Muscle layer of duodenum (tissue), 2 donors: ENCODE results near the gene SERPINB3.
"Not testable (repeated sequence)": the region's sequence is repeated elsewhere in the genome, so short reads cannot be mapped to it uniquely, and the experiment has no call there.

Experiments
- H3K27ac ChIP-seq: one replicate; pipeline ENCODE4 v1.7.0; 2013; ENCODE audit warnings: mild to moderate bottlenecking, low read length
- H3K27me3 ChIP-seq: one replicate; pipeline ENCODE4 v1.7.0; 2013; ENCODE audit warnings: low read depth, mild to moderate bottlenecking, control low read depth, low read length
- H3K36me3 ChIP-seq, 2 donors: one replicate each; pipeline ENCODE4 v1.7.0; 2013; ENCODE audit warnings: low read length in 2 of 2, control low read depth in 1 of 2, mild to moderate bottlenecking in 1 of 2; ENCODE audit not compliant: insufficient read depth in 2 of 2, control insufficient read depth in 1 of 2
- H3K4me1 ChIP-seq, 2 donors: one replicate each; pipeline ENCODE4 v1.7.0; 2013; ENCODE audit warnings: low read length in 2 of 2, mild to moderate bottlenecking in 2 of 2, control low read depth in 1 of 2, moderate library complexity in 1 of 2; ENCODE audit not compliant: insufficient read depth in 2 of 2, control insufficient read depth in 1 of 2
- H3K4me3 ChIP-seq, 2 donors: one replicate each; pipeline ENCODE4 v1.7.0; 2013; ENCODE audit warnings: low read length in 2 of 2, low read depth in 1 of 2, mild to moderate bottlenecking in 1 of 2
- H3K9me3 ChIP-seq, 2 donors: one replicate each; pipeline ENCODE4 v1.7.0; 2013; ENCODE audit warnings: low read length in 2 of 2, control low read depth in 1 of 2, mild to moderate bottlenecking in 1 of 2; ENCODE audit not compliant: control insufficient read depth in 1 of 2
- donor health status: healthy.

Gene SERPINB3

DNA sequence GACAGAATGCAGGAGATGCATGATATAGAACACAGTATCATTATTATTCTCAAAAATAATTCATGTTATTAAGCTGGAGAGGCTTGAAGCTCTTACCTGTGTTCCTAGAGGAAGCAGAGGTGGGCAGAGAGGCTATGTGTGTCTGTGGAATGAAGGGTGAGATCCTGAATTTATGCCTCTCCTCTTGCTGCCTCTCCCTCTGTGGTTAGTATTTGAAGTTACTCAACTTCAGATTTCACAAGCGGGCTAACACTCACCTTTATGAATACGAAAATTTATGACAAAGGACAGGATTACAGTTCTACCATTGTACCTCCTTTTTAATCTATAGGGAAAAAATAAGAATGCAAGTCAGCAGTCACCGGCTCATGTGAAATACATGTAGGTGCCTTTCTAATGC is at the start of gene SERPINB3:
TSS of gene SERPINB3 (minus strand) at position 144 of the 400 bp plus-strand sequence. CDS start 677 bp downstream, outside the sequence.
- not testable (repeated sequence) for H3K36me3 ChIP-seq, H3K27me3 ChIP-seq, H3K9me3 ChIP-seq, H3K4me1 ChIP-seq, H3K4me3 ChIP-seq, H3K27ac ChIP-seq

DNA sequence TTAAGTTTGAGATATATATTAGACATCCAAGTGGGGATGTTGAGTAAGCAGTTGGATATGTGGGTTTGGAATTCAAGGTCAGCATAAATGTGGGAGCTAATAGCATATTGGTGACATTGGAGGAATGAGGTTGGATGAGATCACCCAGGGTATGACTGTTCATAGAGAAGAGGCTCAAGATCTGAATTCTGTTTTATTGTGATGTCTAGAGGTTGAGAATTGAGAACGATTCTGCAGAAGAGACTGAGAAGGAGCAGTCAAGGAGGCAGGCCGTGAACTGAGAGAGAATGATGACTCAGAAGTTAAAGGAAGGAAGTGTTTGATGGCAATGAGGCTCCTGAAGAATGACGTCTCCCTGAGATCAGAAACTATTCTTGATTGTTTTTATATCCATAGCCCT is 47.0 kb upstream of the SERPINB3 start:
- no peaks in the 10 kb centered on the region for H3K4me1 ChIP-seq
- no peak overlapping the region for H3K27ac ChIP-seq
- H3K36me3 ChIP-seq: no peaks in the 10 kb centered on the region
- H3K4me3 ChIP-seq: no peak overlapping the region
- H3K27me3 ChIP-seq: no peaks in the 10 kb centered on the region
- H3K9me3 ChIP-seq: peaks cover 0 to 5% of the 10 kb centered on the region in 2 donors

DNA sequence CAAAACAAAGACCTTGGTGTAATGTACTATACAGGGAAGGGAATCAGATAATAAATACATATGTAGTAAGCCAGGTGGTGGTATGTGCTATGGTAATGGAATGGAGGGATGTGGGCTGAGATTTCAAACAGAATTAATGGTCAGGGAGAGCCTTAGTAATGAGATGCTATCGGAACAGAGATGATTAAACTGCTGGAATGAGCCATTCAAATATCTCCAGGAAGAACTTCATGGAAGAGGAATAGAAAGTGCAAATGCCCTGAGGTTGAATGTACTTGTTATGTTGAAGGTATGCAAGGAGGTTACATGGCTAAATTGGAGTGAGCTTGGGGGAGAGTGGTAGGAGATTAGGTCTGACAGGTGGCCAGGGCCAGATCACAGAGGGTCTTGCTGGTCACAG is 46.1 kb upstream of the SERPINB3 start:
- H3K4me1 ChIP-seq: no peaks in the 10 kb centered on the region
- no peaks in the 10 kb centered on the region for H3K36me3 ChIP-seq
- no peak overlapping the region for H3K4me3 ChIP-seq
- no peaks in the 10 kb centered on the region for H3K9me3 ChIP-seq
- H3K27me3 ChIP-seq: no peaks in the 10 kb centered on the region
- no peak overlapping the region for H3K27ac ChIP-seq

DNA sequence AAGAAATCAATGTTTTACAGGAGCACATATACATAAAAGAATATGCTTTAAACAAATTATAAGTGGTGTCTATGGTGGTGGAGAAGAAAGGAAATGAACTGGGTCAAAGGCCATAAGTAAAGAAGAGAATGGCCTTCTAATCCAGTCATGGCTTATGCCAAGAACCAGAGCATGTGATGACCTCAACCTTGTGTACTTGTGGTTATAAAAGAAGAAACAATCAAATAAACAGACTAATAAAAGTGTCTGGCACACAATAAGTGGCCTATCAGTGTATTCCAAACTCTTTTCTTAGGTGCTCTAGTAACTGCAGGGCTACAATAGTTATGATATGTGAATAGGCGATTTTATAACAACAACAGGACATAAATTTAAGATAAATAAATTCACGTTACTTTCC is 43.7 kb upstream of the SERPINB3 start:
- H3K27me3 ChIP-seq: no peaks in the 10 kb centered on the region
- no peak overlapping the region for H3K27ac ChIP-seq
- H3K4me1 ChIP-seq: no peaks in the 10 kb centered on the region
- H3K4me3 ChIP-seq: no peak overlapping the region
- H3K36me3 ChIP-seq: no peaks in the 10 kb centered on the region
- H3K9me3 ChIP-seq: no peaks in the 10 kb centered on the region

DNA sequence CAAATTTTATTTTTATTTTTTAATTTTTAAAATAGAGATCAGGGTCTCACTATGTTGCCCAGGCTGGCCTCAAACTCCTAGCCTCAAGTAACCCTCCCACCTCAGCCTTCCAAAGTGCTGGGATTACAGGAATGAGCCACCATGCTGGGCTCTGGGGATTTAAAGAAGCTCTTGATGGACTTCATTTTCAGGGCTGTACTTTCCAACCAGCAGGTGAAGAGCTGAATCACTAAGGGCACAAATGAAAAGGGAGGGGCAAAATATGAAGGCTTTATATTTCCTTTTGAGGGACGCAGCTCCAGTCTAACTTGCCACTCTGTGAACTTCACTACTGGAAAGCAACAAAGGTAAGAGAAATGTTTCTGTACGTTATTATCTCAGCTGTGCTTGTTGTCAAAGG is 41.0 kb upstream of the SERPINB3 start, which contains the start of gene SERPINB11:
TSS of gene SERPINB11 (plus strand) at position 301 of the 400 bp plus-strand sequence. CDS start 7,234 bp downstream, outside the sequence.
- no peak within 1 kb of the TSS for H3K27ac ChIP-seq
- H3K4me3 ChIP-seq: no peak within 1 kb of the TSS
- no peaks in the 10 kb centered on the region for H3K27me3 ChIP-seq
- no peaks in the 10 kb centered on the region for H3K9me3 ChIP-seq
- no peaks in the 10 kb centered on the region for H3K36me3 ChIP-seq
- H3K4me1 ChIP-seq: no peaks in the 10 kb centered on the region

DNA sequence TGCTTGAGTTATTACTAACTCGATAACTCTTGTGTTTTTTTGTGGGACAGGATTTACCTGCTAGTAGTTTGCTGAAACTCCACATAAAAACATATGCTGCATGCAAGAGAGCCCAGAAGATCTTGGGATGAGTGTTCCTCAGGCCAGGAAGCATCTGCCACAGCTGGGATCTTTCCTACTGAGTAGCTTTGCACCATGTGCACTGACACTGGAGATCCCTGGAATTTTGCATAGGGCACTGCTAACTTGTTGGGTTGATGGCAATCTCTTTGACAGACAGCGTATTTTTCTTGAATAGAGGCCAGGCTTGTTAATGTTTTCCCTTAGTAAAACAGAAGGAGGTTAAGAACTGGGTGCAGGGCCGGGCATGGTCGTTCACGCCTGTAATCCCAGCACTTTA is 40.3 kb upstream of the SERPINB3 start:
- Histone ChIP-seq H3K4me1 (no peaks in the 10 kb centered on the region), H3K27ac (no peak overlapping the region), H3K36me3 (no peaks in the 10 kb centered on the region), H3K27me3 (no peaks in the 10 kb centered on the region), H3K9me3 (no peaks in the 10 kb centered on the region), H3K4me3 (no peak overlapping the region)

DNA sequence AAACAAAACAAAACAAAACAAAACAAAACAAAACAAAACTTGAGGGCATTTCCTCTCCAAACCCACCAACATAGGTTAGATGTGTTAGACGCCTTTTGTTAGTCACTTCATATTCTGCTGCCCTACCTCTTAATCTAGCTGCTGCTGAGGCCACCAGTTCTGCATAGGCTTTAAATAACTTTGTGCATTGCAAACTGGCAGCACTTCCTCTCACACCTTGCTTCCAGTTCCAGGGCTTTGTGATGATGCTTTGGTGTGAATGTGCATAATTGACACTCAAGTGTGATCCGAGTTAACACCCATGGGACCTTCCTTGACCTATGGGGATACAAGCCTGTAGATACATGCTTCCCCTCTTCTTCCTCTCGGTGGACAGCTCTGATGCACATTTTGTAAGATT is 38.8 kb upstream of the SERPINB3 start:
- H3K27ac ChIP-seq: no peak overlapping the region
- no peaks in the 10 kb centered on the region for H3K27me3 ChIP-seq
- no peak overlapping the region for H3K4me3 ChIP-seq
- H3K36me3 ChIP-seq: no peaks in the 10 kb centered on the region
- H3K4me1 ChIP-seq: no peaks in the 10 kb centered on the region
- no peaks in the 10 kb centered on the region for H3K9me3 ChIP-seq

DNA sequence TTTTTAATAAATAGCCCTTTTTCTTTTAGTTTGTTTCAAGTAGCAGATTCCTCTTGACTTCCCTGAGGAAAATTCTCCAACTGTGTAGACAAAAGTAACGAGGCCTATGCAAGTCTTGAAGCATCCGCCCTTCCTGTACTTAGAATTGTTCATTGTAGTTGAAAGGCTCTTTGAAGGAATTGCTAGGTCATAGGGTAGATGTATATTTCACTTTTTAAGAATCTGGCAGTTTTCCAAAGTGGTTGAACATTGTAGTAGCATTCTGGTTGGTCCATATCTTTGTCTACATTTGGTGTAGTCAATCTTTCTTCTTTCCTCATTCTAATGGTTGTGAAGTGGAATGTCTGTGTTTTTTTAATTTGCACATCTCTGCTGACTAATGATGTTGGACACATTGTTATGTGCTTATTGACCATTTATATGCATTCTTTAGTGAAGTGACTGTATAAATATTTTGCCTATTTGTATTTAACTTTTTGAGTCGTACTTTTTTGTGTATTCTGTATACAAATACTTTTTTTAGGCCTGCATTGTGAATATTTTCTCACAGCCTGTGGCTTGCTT is 35.5 kb upstream of the SERPINB3 start:
- no peaks in the 10 kb centered on the region for H3K4me1 ChIP-seq
- no peak overlapping the region for H3K27ac ChIP-seq
- no peaks in the 10 kb centered on the region for H3K27me3 ChIP-seq
- H3K9me3 ChIP-seq: no peaks in the 10 kb centered on the region
- H3K4me3 ChIP-seq: no peak overlapping the region
- H3K36me3 ChIP-seq: no peaks in the 10 kb centered on the region

DNA sequence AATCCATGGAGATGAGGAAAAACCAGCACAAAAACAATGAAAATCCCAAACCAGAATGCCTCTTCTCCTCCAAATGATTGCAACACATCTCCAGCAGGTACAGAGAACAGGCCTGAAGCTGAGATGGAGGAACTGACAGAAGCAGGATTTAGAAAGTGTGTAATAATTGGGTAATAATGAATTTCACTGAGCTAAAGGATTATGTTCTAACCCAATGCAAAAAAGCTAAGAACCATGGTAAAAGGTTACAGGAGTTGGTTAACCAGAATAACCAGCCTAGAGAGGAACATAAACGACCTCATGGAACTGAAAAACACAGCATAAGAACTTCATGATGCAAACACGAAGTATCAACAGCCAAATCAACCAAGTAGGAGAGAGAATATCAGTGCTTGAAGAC is 27.4 kb upstream of the SERPINB3 start:
- Histone ChIP-seq H3K4me3 (no peak overlapping the region), H3K9me3 (peaks cover 0 to 3% of the 10 kb centered on the region in 2 donors), H3K4me1 (no peaks in the 10 kb centered on the region), H3K27ac (no peak overlapping the region), H3K27me3 (no peaks in the 10 kb centered on the region), H3K36me3 (no peaks in the 10 kb centered on the region)

DNA sequence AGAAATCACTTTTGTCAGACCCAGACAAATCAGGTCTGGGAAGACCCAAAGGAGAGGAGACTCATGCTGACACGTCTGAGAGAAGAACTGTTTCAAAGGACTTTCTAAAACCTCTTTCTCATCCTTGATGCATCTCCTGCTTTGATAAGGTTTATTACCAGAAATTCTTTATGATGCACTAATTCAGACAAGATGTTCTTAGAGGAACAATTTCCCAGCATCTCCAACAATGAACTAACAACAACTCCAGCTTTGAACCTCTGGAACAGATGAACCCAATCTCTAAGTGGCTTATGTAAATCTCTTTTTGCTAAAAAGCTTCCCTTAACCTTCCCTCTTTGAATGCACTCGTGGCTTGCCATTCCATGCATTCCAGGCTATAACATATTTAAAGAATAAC is 25.2 kb upstream of the SERPINB3 start:
- Histone ChIP-seq H3K4me3 (no peak overlapping the region), H3K27ac (no peak overlapping the region), H3K4me1 (no peaks in the 10 kb centered on the region), H3K9me3 (peaks cover 0 to 3% of the 10 kb centered on the region in 2 donors), H3K27me3 (no peaks in the 10 kb centered on the region), H3K36me3 (no peaks in the 10 kb centered on the region)

DNA sequence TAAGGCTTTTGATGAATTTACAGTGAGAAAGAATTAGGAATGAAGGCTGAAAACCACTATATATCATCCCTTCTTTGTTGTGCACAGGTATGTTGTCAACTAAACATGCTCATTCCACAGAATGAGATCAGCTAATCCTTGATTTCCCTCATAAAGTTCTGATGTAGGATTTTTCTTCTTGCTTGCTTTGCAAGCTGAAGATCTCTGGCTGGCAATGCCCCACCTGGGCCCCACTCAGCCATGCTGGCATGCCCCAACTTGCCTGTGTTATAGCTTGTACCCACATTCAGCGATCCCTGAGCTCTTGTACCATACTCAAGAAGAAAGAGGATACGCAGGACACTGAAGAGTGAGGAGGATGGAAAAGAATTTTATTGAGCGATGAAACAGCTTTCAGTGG is 23.0 kb upstream of the SERPINB3 start:
- Histone ChIP-seq H3K36me3 (no peaks in the 10 kb centered on the region), H3K27ac (no peak overlapping the region), H3K27me3 (no peaks in the 10 kb centered on the region), H3K9me3 (peaks cover 0 to 3% of the 10 kb centered on the region in 2 donors), H3K4me3 (no peak overlapping the region), H3K4me1 (no peaks in the 10 kb centered on the region)

DNA sequence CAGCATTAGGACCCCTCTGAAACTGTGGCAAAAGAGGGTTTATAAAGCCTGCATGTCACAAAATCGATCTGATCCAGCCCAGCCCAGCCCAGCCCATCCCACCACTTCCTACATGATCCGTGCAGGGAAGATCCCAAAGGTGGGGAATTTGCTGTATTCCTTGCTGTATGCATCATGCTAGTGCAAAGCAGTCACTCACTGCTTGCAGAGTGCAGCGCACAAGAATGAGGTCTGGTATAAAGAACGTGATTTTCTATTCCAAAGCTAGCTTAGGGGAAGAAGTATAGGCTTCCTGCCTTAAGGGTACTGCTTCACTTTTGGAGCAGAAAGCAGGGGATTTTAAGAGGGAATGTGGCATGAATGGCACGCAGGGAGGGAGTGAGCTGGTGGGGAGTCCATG is 22.2 kb upstream of the SERPINB3 start:
- no peaks in the 10 kb centered on the region for H3K4me1 ChIP-seq
- no peaks in the 10 kb centered on the region for H3K27me3 ChIP-seq
- H3K4me3 ChIP-seq: no peak overlapping the region
- no peaks in the 10 kb centered on the region for H3K36me3 ChIP-seq
- H3K27ac ChIP-seq: no peak overlapping the region
- H3K9me3 ChIP-seq: no peaks in the 10 kb centered on the region
